ENCODE data around the gene ZNF772. TPM values are rescaled to one million over a fixed set of nuclear protein-coding genes. Genes with fewer than 3 reads are reported as not detected.
"Not testable (repeated sequence)": the region's sequence is repeated elsewhere in the genome, so short reads cannot be mapped to it uniquely, and the experiment has no call there.

The ZNF772 gene
- total RNA-seq, 6 experiments from 2014 or later: 2.3 to 5.9 (median 4.7) TPM

- not testable (repeated sequence) for H3K27me3 Mint-ChIP-seq (ENCODE audit: insufficient read depth)
- H3K9me3 Mint-ChIP-seq: peaks cover 58% of the 10 kb centered on the region
- peaks cover 59% of the 10 kb centered on the region for H3K36me3 Mint-ChIP-seq (ENCODE audit: low read depth)
These were observed 21.9 kb upstream of the ZNF772 start for GRCh38 chr19:57499332-57499679.

GRCh38 chr19:57488299-57488644 lies 10.9 kb upstream of the ZNF772 start:
- Mint-ChIP-seq H3K4me1 (ENCODE audit: low read depth) (peaks cover 17% of the 10 kb centered on the region), H3K4me3 (peak overlapping the region; percentile 86), H3K27ac (peak overlapping the region; percentile 68), H3K9me3 (peaks cover 17% of the 10 kb centered on the region), H3K36me3 (ENCODE audit: low read depth) (peaks cover 45% of the 10 kb centered on the region)
- H3K27me3 Mint-ChIP-seq (ENCODE audit: insufficient read depth); DNase-seq: not testable (repeated sequence)

More at GRCh38 chr19:57499332-57499679, 21.9 kb upstream of the ZNF772 start:
- DNase-seq: not testable (repeated sequence)
- peak overlapping the region; percentile 12 for H3K27ac Mint-ChIP-seq
- peaks cover 20% of the 10 kb centered on the region for H3K4me1 Mint-ChIP-seq (ENCODE audit: low read depth)
- peak overlapping the region; percentile 86 for H3K4me3 Mint-ChIP-seq

- TF ChIP-seq CTCF (IDR thresholded peaks at IDR 0.05): peak; percentile 48; the same call in 1 of the 2 replicates
- peak; percentile 76 for DNase-seq
- peaks cover 40% of the 10 kb centered on the region for H3K36me3 Mint-ChIP-seq (ENCODE audit: low read depth)
- peaks cover 17% of the 10 kb centered on the region for H3K4me1 Mint-ChIP-seq (ENCODE audit: low read depth)
- peaks cover 12% of the 10 kb centered on the region for H3K9me3 Mint-ChIP-seq
- not testable (repeated sequence) for H3K27me3 Mint-ChIP-seq (ENCODE audit: insufficient read depth)
- peak within 1 kb of the TSS; percentile 68 for H3K27ac Mint-ChIP-seq
- H3K4me3 Mint-ChIP-seq: peak within 1 kb of the TSS; percentile 86
These were observed 10.3 kb upstream of the ZNF772 start, which contains the start of gene ZNF419 for GRCh38 chr19:57487477-57488298. TSS of gene ZNF419 (plus strand) at chr19:57487750. CDS start at chr19:57487951, 201 bp downstream.

- H3K9me3 Mint-ChIP-seq: peaks cover 94% of the 10 kb centered on the region
- no peaks in the 10 kb centered on the region; the same call in 1 of the 2 replicates for H3K27me3 Mint-ChIP-seq (ENCODE audit: insufficient read depth)
- no peak for DNase-seq
- TF ChIP-seq CTCF (IDR thresholded peaks at IDR 0.05): no peak
- no peak overlapping the region for H3K4me3 Mint-ChIP-seq
- H3K4me1 Mint-ChIP-seq (ENCODE audit: low read depth): peaks cover 8% of the 10 kb centered on the region; the same call in 1 of the 2 replicates
- H3K36me3 Mint-ChIP-seq (ENCODE audit: low read depth): peaks cover 89% of the 10 kb centered on the region
- no peak overlapping the region for H3K27ac Mint-ChIP-seq
These were observed 3.7 kb downstream of the ZNF772 start for GRCh38 chr19:57473646-57474045.

- H3K36me3 Mint-ChIP-seq (ENCODE audit: low read depth): peaks cover 31% of the 10 kb centered on the region
- no peak overlapping the region for H3K4me3 Mint-ChIP-seq
- H3K4me1 Mint-ChIP-seq (ENCODE audit: low read depth): no peaks in the 10 kb centered on the region
- TF ChIP-seq CTCF (IDR thresholded peaks at IDR 0.05): no peak
- DNase-seq: no peak
- H3K9me3 Mint-ChIP-seq: peaks cover 29% of the 10 kb centered on the region
- no peak overlapping the region for H3K27ac Mint-ChIP-seq
- H3K27me3 Mint-ChIP-seq (ENCODE audit: insufficient read depth): no peaks in the 10 kb centered on the region; the same call in 1 of the 2 replicates
These were observed 10.9 kb downstream of the ZNF772 start for GRCh38 chr19:57466489-57466888.

GRCh38 chr19:57465680-57466381 lies 11.5 kb downstream of the ZNF772 start:
- peak; percentile 50 for DNase-seq
- Mint-ChIP-seq H3K4me3 (no peak overlapping the region), H3K27ac (no peak overlapping the region), H3K4me1 (ENCODE audit: low read depth) (no peaks in the 10 kb centered on the region), H3K27me3 (ENCODE audit: insufficient read depth) (no peaks in the 10 kb centered on the region), H3K36me3 (ENCODE audit: low read depth) (peaks cover 25% of the 10 kb centered on the region), H3K9me3 (peaks cover 23% of the 10 kb centered on the region)
- peak; percentile 82 for TF ChIP-seq CTCF (IDR thresholded peaks at IDR 0.05)
